M059J (cell line): ENCODE results near the gene BEND3. TPM values are rescaled to one million over a fixed set of nuclear protein-coding genes. Genes with fewer than 3 reads are reported as not detected.
A peak's percentile ranks its signal among the peaks of the same experiment; 100 is the strongest.
"Not testable (repeated sequence)": the region's sequence is repeated elsewhere in the genome, so short reads cannot be mapped to it uniquely, and the experiment has no call there.

Source experiments
- DNase-seq: peaks from one replicate; pipeline ENCODE4 v3.0.0-alpha.2; 2012; ENCODE audit warnings: low read depth
- total RNA-seq: library from RNA; depleted of rRNA; stranded (reverse); fragments of >200 nt; shearing (Covaris generic); gene quantifications from 2 replicates; pipeline ENCODE4 v1.2.3, GENCODE V29; 2014; rRNA removed

The BEND3 gene
- 1.8 and 4.3 TPM in 2 replicates for total RNA-seq

DNA sequence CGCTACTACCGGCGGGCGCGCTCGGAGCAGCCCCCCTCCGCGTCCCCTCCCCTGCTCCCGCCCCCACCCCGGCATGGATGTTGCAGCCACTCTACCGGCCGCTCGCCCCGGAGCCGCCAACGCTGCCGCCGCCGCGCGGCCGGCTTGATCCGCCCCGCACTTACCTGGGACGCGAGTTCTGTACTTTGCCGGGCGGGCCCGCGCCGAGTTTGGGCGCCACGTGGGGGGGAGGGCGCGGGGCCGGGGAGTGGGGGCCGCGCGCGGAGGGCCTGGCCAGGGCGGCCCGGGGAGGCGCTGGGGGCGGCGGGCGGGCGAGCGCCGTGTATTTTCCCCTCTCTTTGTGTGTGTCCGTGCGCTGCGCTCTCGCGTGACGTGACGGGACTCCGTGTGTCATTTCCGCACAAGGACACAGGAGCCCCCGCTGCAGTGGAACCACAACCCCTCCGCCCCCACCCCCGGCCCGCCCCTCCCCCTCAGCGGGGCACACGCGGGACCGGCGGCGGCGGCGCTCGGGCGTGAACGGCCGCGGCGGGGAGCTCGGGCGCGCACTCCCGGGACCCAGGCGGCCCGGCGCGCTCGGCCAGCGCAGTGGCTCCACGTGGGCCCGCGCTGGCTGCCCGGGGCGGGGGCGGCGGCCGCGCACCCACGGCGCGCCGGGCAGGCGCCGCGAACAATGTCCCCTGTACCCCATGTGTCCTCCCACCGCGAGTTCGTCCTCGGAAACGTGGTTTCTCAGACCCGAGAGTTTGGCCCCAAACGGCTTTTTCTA lies at the start of gene BEND3:
Gene BEND3 (minus strand): TSS at position 590 of the 769 bp plus-strand sequence. CDS start 16,230 bp downstream, outside the sequence.
- peak; percentile 41 for DNase-seq

DNA sequence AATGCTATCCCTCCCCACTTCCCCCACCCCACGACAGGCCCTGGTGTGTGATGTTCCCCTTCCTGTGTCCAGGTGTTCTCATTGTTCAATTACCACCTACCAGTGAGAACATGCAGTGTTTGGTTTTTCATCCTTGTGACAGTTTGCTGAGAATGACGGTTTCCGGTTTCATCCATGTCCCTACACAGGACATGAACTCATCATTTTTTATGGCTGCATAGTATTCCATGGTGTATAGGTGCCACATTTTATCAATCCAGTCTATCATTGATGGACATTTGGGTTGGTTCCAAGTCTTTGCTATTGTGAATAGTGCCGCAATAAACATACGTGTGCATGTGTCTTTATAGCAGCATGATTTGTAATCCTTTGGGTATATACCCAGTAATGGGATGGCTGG lies 49.0 kb upstream of the BEND3 start:
- DNase-seq, result not testable (repeated sequence)

DNA sequence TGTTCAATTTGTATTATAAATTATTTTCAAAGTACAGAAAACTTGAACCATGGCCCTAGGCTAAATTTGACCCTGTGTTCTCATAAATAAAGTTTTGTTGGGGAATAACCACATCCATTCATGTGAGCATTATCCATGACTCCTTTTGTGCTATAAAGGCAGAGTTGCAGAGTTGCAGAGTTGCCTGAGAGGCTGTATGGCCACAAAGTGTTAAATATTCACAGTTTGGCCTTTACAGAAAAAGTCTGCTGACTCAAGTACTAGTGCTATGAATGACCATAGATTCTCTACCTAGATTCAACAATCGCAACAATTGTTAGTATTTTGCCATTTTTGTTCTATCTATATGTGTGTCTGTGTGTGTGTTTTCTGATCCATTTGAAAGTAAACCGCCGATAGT lies 46.2 kb upstream of the BEND3 start:
- DNase-seq, result no peak

DNA sequence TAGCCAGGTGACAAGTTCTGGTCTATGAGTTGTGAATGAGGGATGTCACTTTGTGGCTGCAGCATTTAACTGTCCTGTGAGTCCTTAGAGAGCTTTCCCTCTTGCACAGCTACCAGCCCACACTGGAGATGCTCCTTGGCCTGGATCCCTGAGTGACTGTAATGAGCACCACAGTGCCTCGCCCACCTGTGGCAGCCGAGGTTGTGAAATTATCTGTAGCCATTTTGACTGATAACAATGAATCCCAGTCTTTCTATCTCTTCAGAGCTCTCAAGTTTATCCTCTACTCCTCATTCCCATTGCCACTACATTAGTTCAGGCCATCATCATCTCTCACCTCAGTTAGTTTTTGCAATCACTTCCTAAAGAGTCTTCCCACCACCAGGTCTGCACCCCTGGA lies 41.3 kb upstream of the BEND3 start:
- no peak for DNase-seq

DNA sequence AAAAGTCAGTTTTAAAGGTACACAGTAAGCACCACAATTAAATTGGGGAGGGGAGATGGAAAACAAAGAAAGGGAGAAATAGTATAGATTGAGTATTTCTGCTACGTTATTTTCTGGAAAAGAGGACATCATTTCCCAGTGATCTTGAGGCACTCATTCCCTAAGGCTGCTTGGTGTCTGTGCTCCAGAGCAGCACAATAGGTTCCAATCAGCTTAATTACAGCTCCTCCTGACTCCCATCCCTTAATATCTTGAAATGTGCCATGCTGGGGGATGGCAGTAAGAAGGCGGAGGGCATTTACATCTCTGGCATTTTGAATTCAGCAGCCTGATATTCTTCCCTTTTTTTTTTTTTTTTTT lies 39.5 kb upstream of the BEND3 start:
- DNase-seq, result no peak

DNA sequence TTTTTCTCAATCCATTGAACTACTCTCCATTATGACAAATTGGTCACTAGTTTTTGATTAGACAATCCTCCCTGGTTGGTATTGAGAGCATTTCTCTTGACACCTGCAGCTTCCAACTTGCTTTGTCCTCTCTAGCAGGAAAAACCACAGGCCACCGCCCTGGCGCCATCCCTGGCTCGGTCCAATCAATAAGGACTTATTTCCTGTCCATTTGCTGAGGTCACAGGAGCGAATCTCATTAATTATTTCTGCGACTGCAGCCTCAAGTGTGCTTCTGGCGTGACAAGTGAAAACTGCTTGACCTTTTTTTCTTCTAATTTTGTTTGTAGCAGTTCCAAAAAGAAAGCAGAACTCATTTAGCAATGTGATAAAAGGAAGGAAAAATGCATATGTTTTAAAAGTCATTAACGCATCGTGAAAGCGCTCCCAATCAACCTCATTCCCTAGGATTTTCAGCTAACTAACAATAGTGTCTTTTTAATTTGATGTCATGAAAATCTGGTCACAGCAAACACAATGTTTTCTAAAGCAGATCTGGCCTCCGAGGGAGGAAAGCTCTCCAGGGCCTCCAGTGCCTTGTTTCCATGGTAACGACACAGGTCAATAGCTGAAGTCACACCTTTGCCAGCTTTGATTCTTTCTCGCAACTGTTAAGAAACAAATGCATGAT lies 39.0 kb upstream of the BEND3 start:
- DNase-seq, result peak; percentile 36

DNA sequence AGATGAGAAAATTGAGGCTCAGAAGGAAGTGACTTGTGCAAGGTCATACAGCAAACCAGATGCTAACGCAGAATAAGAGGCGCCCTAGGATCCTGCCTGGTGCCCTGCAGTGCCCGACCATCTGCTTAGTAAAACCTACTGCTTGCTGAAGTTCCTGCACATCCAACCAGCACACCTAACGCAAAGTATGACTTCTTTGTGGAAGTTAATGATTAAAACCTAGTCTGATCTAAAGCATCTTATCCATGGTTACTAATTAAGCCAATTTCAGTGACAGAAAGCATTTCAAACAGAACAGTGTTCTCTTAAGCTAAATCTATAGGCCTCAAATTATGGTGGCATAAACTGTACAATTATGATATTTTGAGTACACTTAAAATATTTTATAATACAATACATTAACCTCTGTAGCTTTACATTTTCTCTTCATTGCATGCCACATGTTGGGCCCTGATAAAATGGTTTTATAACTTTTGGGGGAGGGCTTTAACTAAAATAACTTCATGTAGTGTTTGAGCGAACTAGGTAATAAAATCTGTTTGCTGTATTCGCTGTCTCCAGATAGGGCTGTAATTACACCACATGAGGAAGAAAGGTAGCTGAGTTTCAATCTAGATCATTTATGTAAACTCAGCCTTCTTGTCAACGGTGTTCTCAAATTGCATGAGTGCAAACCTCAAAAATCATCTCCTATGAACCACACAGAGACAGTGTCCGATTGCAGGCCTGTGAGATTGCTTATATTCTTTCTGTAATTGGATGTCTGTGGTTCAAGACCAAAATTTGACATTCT lies 37.5 kb upstream of the BEND3 start:
- peak; percentile 68 for DNase-seq

DNA sequence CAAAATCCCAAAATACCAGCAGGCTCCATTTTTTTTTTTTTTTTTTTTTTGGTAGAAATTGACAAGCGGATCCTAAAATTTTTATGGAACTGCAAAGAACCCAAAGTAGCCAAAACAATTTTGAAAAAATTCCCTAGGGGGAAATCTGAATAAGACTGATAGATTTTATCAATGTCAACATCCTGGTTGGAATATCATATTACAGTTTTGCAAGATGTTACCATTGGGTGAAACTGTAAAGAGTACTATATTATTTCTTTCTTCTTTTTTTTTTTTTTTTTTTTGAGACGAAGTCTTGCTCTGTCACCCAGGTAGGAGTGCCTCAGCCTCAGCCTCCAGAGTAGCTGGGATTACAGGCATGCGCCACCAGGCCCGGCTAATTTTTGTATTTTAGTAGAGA lies 29.4 kb upstream of the BEND3 start:
- DNase-seq, result peak; percentile 24

DNA sequence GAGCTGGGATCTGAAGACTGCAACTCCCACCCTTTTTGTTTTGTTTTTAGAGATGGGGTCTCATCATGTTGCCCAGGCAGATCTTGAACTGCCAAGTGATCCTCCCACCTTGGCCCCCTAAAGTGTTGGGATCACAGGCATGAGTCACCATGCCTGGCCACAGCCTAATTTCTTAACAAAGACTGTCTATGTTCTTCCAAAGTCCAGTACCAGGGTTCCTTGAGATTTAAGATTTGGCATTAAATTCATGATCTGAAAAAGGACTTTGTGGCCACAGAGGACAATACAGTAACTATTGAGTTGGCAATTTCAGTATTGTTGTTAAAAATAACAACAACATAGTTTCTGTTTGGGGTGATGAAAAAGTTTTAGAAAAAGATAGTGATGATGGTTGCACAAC lies 28.7 kb upstream of the BEND3 start:
- peak; percentile 32 for DNase-seq

DNA sequence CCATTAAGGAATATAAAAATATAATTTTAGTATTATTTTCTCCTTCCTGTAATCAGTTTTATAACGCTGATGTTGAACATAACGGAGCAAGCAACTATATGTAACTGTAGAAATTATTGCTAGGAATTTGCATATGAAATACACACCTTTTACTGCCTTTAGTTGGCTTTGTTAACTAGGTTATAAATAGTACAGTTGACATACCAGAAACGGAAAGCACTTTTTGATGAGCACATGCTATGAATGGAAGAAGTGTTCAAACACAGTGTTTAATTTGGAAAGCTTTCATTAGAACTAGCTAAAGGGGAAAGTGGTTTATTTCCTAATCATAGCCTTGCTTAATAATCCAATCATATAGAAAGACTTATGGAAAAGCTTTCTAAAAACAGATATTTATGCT lies 25.3 kb upstream of the BEND3 start:
- DNase-seq, result no peak

DNA sequence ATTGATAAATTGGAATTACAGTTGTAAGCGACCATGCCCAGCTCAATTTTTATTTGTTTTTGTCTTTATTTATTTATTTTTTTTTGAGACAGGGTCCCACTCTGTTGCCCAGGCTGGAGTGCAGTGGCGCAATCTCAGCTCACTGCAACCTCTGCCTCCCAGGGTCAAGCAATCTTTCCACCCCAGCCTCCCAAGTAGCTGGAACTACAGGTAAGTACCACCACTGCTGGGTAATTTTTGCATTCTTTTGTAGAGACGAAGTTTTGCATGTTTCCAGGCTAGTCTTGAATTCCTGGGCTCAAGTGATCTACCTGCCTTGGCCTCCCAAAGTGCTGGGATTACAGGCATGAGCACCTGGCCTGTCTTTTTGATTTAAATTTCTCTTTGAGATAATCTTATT lies 21.0 kb upstream of the BEND3 start:
- DNase-seq, result not testable (repeated sequence)

DNA sequence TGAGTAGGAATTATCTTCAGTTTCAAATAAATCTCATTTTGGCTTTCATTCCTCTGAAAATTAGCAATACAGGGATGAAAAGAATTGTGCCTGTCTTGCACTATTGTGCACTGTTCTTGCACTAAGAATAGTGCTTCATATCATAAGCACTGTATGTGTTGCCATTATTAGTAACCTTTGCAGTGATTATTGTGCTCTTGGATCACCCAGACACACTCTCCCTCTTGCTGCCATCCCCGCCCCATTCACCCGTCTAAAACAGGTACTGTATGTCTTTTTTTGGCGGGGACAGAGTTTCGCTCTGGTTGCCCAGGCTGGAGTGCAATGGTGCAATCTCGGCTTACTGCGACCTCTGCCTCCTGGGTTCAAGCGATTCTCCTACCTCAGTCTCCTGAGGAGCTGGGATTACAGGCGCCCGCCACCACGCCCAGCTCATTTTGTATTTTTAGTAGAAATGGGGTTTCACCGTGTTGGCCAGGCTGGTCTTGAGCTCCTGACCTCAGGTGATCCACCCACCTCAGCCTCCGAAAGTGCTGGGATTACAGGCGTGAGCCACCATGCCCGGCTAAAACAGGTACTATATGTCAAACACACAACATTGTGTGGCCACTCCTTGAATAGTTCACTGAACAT lies 19.8 kb upstream of the BEND3 start:
- DNase-seq, result not testable (repeated sequence)

DNA sequence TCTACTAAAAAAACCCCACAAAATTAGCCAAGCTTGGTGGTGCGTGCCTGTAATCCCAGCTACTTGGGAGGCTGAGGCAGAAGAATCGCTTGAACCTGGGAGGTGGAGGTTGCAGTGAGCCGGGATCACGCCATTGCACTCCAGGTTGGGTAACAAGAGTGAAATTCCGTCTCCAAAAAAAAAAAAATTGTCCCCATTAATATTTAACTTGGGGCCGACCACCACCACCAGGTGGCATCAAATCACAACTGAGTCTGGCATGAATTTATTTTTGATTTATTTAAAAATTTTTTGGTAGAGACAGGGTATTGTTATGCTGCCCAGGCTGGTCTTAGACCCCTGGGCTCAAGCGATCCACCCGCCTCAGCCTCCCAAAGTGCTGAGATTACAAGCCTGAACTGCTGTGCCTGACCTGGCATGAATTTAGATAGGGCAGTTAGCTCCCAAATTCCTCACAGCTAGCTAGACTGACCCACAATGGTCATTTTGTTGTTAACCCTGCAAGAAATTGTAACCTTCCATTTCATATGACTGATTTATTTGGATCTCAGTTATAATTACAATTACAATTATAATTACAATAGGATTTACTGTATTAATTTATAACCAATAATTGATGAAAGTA lies 17.1 kb upstream of the BEND3 start:
- peak; percentile 37 for DNase-seq

DNA sequence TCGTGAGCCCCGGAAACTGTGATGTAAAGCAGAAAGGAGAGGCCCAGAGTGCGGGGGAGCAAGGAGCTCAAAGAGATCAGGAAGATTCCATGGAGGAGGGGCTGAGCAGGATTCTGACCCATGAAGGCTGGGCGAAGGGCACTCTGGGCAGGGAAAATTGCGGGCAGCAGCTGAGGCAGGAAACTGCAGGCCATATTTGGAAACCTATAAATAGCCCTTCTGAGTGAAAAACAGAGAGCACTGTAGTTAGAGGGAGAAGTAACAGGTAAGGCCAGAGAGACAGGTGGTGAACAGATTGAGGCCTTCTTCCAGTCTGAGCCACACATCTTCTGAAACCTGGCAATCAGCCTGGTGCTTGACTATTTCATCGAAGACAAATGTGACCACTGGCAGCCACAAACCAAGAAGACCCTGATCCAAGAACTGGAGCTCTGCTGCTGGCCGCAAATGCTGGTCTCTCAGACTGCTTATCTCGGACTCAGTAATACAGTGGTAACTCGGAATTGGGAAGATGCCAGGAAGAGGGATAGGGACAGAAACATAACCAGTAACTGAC lies 14.1 kb upstream of the BEND3 start:
- DNase-seq, result no peak

DNA sequence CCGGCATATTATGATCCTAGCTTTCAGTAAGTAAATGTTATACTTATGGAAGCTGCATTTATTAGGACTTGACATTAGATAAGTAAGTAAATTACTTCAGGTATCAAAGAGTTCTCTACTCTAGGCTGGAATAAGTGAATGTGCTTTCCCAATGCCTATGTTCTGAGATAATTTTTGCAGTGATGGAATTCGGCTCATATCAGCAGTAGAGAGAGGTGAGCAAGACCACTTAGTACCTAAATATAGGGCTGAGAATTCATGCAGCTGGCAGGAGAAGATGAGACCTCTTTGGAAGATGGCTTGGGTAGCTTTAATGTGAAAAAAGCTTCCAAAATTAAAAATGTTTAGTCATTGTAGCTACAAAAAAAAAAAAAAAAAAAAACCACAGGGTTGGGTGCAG lies 13.3 kb upstream of the BEND3 start:
- DNase-seq, result no peak

DNA sequence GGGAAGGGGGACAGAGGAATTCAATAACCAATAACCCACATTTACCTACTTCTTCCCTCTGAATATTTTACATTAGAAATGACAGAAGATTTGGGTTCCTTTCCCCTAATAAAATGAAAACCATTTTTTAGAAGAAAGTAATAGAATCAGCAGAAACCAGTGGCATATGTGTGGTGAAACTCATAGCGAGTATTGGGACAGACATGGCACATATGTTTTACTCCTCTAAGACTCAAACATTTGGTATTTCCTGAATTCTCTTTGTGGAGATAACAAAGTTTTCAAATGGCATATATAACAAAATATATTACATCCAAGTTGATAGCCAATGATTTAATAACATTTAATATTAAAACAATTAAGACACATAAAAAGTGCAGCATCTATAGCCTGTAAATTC lies 12.9 kb upstream of the BEND3 start:
- DNase-seq, result no peak

DNA sequence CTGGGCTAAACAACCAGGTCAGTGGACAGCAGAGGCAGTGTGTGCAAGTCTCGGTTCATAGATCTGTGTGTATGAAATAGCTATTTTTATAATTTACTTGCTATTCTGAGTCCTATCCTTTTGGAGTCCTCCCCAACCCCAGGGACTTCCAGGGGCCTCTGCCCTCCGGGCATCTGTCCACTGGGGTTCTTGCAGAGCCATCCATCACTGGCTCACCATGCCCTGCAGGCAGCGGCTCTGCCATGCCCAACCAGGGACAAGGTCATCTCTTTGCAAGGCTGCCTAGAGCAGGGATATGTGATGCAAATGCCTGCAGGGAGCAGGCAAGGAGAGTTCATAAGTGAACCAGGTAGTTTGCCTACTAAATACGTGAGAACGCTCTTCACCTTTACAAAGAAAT lies 10.5 kb upstream of the BEND3 start:
- no peak for DNase-seq

DNA sequence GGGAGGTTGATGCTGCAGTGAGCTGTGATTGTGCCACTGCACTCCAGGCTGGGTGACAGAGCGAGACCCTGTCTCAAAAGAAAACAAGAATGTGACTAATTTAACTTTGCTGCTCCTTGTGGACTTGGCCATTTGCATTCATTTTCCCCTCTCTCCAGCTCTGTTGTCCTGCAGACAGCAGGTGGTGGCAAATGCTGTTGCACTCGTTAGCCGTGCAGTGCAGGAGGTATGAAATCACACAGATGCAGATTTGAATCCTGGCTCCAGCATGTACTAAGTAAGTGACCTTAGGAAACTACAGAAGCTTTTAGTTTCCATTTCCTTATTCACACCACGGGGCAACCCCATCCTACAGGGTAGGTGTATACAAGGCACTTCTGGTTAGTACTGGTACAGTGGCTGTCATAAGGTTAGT lies 9.6 kb upstream of the BEND3 start:
- no peak for DNase-seq

DNA sequence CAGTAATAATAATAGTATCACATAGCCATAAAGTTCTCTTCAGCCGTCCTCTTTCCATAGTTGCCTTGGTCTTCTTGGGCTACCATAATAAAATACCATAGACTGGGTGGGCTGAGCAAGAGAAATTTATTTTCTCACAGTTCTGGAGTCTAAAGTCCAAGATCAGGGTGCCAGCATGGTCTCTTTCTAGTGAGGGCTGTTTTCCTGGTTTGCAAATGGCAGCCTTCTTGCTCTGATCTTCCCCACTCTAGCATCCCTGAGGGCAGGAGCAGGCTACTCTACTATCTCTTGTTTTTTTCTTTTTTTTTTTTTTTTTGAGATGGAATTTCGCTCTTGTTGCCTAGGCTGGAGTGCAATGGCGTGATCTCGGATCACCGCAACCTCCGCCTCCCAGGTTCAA lies 8.2 kb upstream of the BEND3 start:
- no peak for DNase-seq

DNA sequence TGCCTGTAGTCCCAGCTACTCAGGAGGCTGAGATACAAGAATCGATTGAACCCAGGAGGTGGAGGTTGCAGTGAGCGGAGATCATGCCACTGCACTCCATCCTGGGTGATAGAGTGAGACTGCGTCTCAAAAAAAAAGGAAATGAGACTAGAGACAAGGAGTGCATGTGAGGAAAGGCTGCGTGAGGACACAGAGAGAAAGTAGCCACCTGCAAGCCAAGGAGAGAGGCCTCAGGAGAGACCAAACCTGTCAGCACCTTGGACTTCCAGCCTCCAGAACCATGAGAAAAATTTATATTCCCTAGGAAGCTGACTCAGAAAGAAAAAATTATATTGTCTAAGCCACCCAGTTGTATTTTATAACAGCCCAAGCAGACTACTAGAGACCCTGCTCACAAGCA lies 7.4 kb upstream of the BEND3 start:
- DNase-seq, result no peak

DNA sequence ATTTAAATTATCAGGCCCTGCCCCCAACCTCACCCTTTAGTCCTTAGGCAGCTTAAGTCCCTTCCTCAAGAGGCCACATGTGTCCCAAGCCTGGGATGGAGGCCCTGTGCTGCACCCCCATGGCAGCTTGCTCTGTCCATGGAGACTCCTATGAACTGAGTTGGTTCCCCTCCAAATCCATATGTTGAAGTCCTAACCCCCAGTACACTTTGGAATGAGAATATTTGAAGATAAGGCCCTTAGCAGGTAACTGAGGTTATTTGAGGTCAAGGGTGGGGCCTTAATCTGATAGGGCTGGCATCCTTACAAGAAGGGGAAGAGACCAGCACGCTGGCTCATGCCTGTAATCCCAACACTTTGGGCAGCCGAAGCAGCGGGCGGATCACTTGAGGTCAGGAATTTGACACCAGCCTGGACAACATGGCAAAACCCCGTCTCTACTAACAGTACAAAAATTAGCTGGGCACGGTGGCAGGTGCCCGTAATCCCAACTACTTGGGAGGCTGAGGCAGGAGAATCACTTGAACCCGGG lies 6.7 kb upstream of the BEND3 start:
- DNase-seq, result no peak
